ENCODE results near the gene RAB8A. TPM values are rescaled to one million over a fixed set of nuclear protein-coding genes. Genes with fewer than 3 reads are reported as not detected.

Gene RAB8A
- total RNA-seq, 1 experiment from 2014 or later: 103 TPM

GRCh38 chr19:16073988-16074387 lies 37.7 kb upstream of the RAB8A start:
- H3K14ac ChIP-seq (ENCODE audit: insufficient read depth, low read length): no peak overlapping the region
- no peaks in the 10 kb centered on the region for H3K9me3 ChIP-seq (ENCODE audit: control insufficient read depth, low read depth, low read length)
- H2BK20ac ChIP-seq (ENCODE audit: low read depth, low read length, poor library complexity, severe bottlenecking): no peak overlapping the region
- H2BK5ac ChIP-seq (ENCODE audit: insufficient read length, low read length): no peak overlapping the region
- Mint-ChIP-seq H3K27ac (peak overlapping the region in 1 of 3 experiments; percentile 81; a peak in 3 of 7 replicates), H3K36me3 (ENCODE audit: insufficient read depth in 1 of 3, low read depth in 3 of 3) (peaks cover 10 to 12% (median 11%) of the 10 kb centered on the region in 3 experiments), H3K27me3 (ENCODE audit: low read depth) (no peaks in the 10 kb centered on the region), H3K4me3 (peak overlapping the region in 1 of 2 experiments; percentile 36; a peak in 1 of 5 replicates), H3K9me3 (no peaks in the 10 kb centered on the region), H3K4me1 (peaks cover 30 to 32% of the 10 kb centered on the region in 2 experiments)
- H3K56ac ChIP-seq (ENCODE audit: insufficient read length, low read depth, low read length): no peak overlapping the region
- no peak overlapping the region for H3K23ac ChIP-seq (ENCODE audit: insufficient read length, low read depth, low read length)
- H3K27me3 ChIP-seq (ENCODE audit: insufficient read depth, low read length): no peaks in the 10 kb centered on the region
- no peak overlapping the region for H3K4ac ChIP-seq (ENCODE audit: low read depth, low read length)
- TF ChIP-seq CTCF (conservative IDR thresholded peaks at IDR 0.05): no peak
- H3T11ph ChIP-seq (ENCODE audit: low read length): no peak overlapping the region
- no peak overlapping the region for H2AK5ac ChIP-seq (ENCODE audit: insufficient read length, low read length)
- no peak overlapping the region for H3K4me2 ChIP-seq (ENCODE audit: insufficient read depth, insufficient read length, low read length)
- H4K20me1 ChIP-seq (ENCODE audit: control insufficient read depth, insufficient read depth, insufficient read length): no peaks in the 10 kb centered on the region
- H2AFZ ChIP-seq (ENCODE audit: low read length): no peak overlapping the region
- no peak overlapping the region for H3K18ac ChIP-seq (ENCODE audit: insufficient read length, low read depth, low read length)
- peaks cover 15% of the 10 kb centered on the region; the same call in 1 of the 2 replicates for H3K79me2 ChIP-seq (ENCODE audit: insufficient read depth, low read length)
- H2BK12ac ChIP-seq (ENCODE audit: insufficient read length, low read depth, low read length): no peak overlapping the region
- peaks cover 14% of the 10 kb centered on the region for H3K23me2 ChIP-seq (ENCODE audit: insufficient read length, low read depth, low read length, poor library complexity, severe bottlenecking)
- H4K91ac ChIP-seq (ENCODE audit: insufficient read length, low read depth, low read length): no peak overlapping the region
- WGBS (ENCODE audit: extremely low coverage, insufficient read length, low lambda C conversion rate): no CpG with 5 or more reads among the region's 3 CpGs
- H2BK120ac ChIP-seq (ENCODE audit: low read depth, low read length, poor library complexity, severe bottlenecking): no peak overlapping the region
- H2BK15ac ChIP-seq (ENCODE audit: low read depth, low read length): no peak overlapping the region
- H4K8ac ChIP-seq (replicated peaks; ENCODE audit: insufficient read length, low read depth, low read length): no peak overlapping the region
- H3K79me1 ChIP-seq (ENCODE audit: insufficient read depth, low read depth, low read length, poor library complexity, severe bottlenecking): no peaks in the 10 kb centered on the region
- DNase-seq: no peak
- no peak overlapping the region for H3K27ac ChIP-seq (ENCODE audit: insufficient read length, low read depth, low read length)
- H3K4me1 ChIP-seq (ENCODE audit: insufficient read depth, low read length): peaks cover under 1% of the 10 kb centered on the region; the same call in 1 of the 2 replicates
- no peak overlapping the region for H3K9ac ChIP-seq (ENCODE audit: extremely low read depth, insufficient read length, low read length)
- no peak overlapping the region for H4K5ac ChIP-seq (ENCODE audit: insufficient read length, low read depth, low read length)

Measured in H9 (cell line).